ENCODE data around the gene PERM1. TPM values are rescaled to one million over a fixed set of nuclear protein-coding genes. Genes with fewer than 3 reads are reported as not detected.

The PERM1 gene
- total RNA-seq, 1 experiment from 2014 or later, result not detected

GRCh38 chr1:932173-932510 is 49.8 kb downstream of the PERM1 start:
- TF ChIP-seq CTCF (IDR thresholded peaks at IDR 0.05; ENCODE audit: unreplicated experiment), result no peak
- peaks cover 16% of the 10 kb centered on the region for H3K4me1 Mint-ChIP-seq (ENCODE audit: low read depth, unreplicated experiment)
- no peak overlapping the region for H3K27ac Mint-ChIP-seq (ENCODE audit: unreplicated experiment)
- peaks cover 11% of the 10 kb centered on the region for H3K36me3 Mint-ChIP-seq (ENCODE audit: insufficient read depth, unreplicated experiment)
- H3K27me3 Mint-ChIP-seq (ENCODE audit: unreplicated experiment), result peaks cover 64% of the 10 kb centered on the region
- intact Hi-C loops (cut with micrococcal nuclease; ENCODE audit: unreplicated experiment), result no loop called here
- no peak overlapping the region for H3K4me3 Mint-ChIP-seq (ENCODE audit: low read depth, unreplicated experiment)
- DNase-seq, result no peak
- BruUV-seq (replicated peaks), result no TSS peak
- H3K9me3 Mint-ChIP-seq (ENCODE audit: low read depth, unreplicated experiment), result no peaks in the 10 kb centered on the region
- CTCF ChIA-PET, result no interaction called here

- no peaks in the 10 kb centered on the region for H3K9me3 Mint-ChIP-seq (ENCODE audit: low read depth, unreplicated experiment)
- CTCF ChIA-PET, result no interaction called here
- H3K27ac Mint-ChIP-seq (ENCODE audit: unreplicated experiment), result no peak overlapping the region
- peaks cover 11% of the 10 kb centered on the region for H3K36me3 Mint-ChIP-seq (ENCODE audit: insufficient read depth, unreplicated experiment)
- H3K27me3 Mint-ChIP-seq (ENCODE audit: unreplicated experiment), result peaks cover 69% of the 10 kb centered on the region
- no TSS peak for BruUV-seq (replicated peaks)
- DNase-seq, result no peak
- intact Hi-C loops (cut with micrococcal nuclease; ENCODE audit: unreplicated experiment), result no loop called here
- no peak for TF ChIP-seq CTCF (IDR thresholded peaks at IDR 0.05; ENCODE audit: unreplicated experiment)
- peaks cover 16% of the 10 kb centered on the region for H3K4me1 Mint-ChIP-seq (ENCODE audit: low read depth, unreplicated experiment)
- no peak overlapping the region for H3K4me3 Mint-ChIP-seq (ENCODE audit: low read depth, unreplicated experiment)
These were observed 50.3 kb downstream of the PERM1 start for GRCh38 chr1:931380-932172.

- Mint-ChIP-seq H3K36me3 (ENCODE audit: insufficient read depth, unreplicated experiment) (peaks cover 11% of the 10 kb centered on the region), H3K4me3 (ENCODE audit: low read depth, unreplicated experiment) (no peak overlapping the region), H3K27me3 (ENCODE audit: unreplicated experiment) (peaks cover 74% of the 10 kb centered on the region), H3K27ac (ENCODE audit: unreplicated experiment) (no peak overlapping the region), H3K4me1 (ENCODE audit: low read depth, unreplicated experiment) (peaks cover 16% of the 10 kb centered on the region), H3K9me3 (ENCODE audit: low read depth, unreplicated experiment) (no peaks in the 10 kb centered on the region)
- intact Hi-C loops (cut with micrococcal nuclease; ENCODE audit: unreplicated experiment), result no loop called here
- CTCF ChIA-PET, result no interaction called here
- DNase-seq, result no peak
- BruUV-seq (replicated peaks), result no TSS peak
- TF ChIP-seq CTCF (IDR thresholded peaks at IDR 0.05; ENCODE audit: unreplicated experiment), result no peak
These were observed 51.2 kb downstream of the PERM1 start for GRCh38 chr1:930633-931138.

GRCh38 chr1:929712-930632 is 51.9 kb downstream of the PERM1 start:
- peaks cover 67% of the 10 kb centered on the region for H3K27me3 Mint-ChIP-seq (ENCODE audit: unreplicated experiment)
- CTCF ChIA-PET, result no interaction called here
- H3K27ac Mint-ChIP-seq (ENCODE audit: unreplicated experiment), result no peak overlapping the region
- no peak for DNase-seq
- no peak overlapping the region for H3K4me3 Mint-ChIP-seq (ENCODE audit: low read depth, unreplicated experiment)
- H3K9me3 Mint-ChIP-seq (ENCODE audit: low read depth, unreplicated experiment), result no peaks in the 10 kb centered on the region
- H3K36me3 Mint-ChIP-seq (ENCODE audit: insufficient read depth, unreplicated experiment), result peaks cover 11% of the 10 kb centered on the region
- intact Hi-C loops (cut with micrococcal nuclease; ENCODE audit: unreplicated experiment), result no loop called here
- TF ChIP-seq CTCF (IDR thresholded peaks at IDR 0.05; ENCODE audit: unreplicated experiment), result no peak
- peaks cover 13% of the 10 kb centered on the region for H3K4me1 Mint-ChIP-seq (ENCODE audit: low read depth, unreplicated experiment)
- no TSS peak for BruUV-seq (replicated peaks)

All from Calu3 (cell line).